PFSK-1 (cell line): ENCODE data around the gene DET1.

ENCODE experiments used
- FOXP2 ChIP-seq: optimal IDR thresholded peaks from 2 replicates; pipeline ENCODE3; 2011; ENCODE audit warnings: borderline replicate concordance, control low read depth, inconsistent platforms; ENCODE audit not compliant: insufficient read depth; ENCODE audit errors: extremely low read length, extremely low read depth
- POLR2AphosphoS5 ChIP-seq: IDR thresholded peaks from 2 replicates; pipeline ENCODE4 v1.6.1; 2012; ENCODE audit warnings: low read depth, mild to moderate bottlenecking, control low read depth, low read length, moderate library complexity
- SIN3A ChIP-seq: IDR thresholded peaks from 2 replicates; pipeline ENCODE4 v1.6.1; 2012; ENCODE audit warnings: mild to moderate bottlenecking, low read length, moderate library complexity, borderline replicate concordance; ENCODE audit not compliant: insufficient read depth
- TAF1 ChIP-seq: IDR thresholded peaks from 2 replicates; pipeline ENCODE4 v1.6.1; 2012; ENCODE audit warnings: low read length, control low read depth, borderline replicate concordance; ENCODE audit not compliant: insufficient read depth
- TF ChIP-seq, protein P1 (sequence below), 2 experiments: IDR thresholded peaks; 2 replicates each; pipeline versions ENCODE4 v1.6.1 to v1.8.0; 2011 to 2012; ENCODE audit warnings: low read depth in 2 of 2, low read length in 2 of 2, control low read depth in 1 of 2, inconsistent platforms in 1 of 2, mild to moderate bottlenecking in 1 of 2, moderate library complexity in 1 of 2; ENCODE audit not compliant: insufficient read depth in 1 of 2

Gene DET1

GRCh38 chr15:88463870-88464532, 82.5 kb downstream of the DET1 start:
- TF ChIP-seq TAF1 (no peak), FOXP2 (no peak), SIN3A (no peak), POLR2AphosphoS5 (no peak)
- TF ChIP-seq, protein P1, sequence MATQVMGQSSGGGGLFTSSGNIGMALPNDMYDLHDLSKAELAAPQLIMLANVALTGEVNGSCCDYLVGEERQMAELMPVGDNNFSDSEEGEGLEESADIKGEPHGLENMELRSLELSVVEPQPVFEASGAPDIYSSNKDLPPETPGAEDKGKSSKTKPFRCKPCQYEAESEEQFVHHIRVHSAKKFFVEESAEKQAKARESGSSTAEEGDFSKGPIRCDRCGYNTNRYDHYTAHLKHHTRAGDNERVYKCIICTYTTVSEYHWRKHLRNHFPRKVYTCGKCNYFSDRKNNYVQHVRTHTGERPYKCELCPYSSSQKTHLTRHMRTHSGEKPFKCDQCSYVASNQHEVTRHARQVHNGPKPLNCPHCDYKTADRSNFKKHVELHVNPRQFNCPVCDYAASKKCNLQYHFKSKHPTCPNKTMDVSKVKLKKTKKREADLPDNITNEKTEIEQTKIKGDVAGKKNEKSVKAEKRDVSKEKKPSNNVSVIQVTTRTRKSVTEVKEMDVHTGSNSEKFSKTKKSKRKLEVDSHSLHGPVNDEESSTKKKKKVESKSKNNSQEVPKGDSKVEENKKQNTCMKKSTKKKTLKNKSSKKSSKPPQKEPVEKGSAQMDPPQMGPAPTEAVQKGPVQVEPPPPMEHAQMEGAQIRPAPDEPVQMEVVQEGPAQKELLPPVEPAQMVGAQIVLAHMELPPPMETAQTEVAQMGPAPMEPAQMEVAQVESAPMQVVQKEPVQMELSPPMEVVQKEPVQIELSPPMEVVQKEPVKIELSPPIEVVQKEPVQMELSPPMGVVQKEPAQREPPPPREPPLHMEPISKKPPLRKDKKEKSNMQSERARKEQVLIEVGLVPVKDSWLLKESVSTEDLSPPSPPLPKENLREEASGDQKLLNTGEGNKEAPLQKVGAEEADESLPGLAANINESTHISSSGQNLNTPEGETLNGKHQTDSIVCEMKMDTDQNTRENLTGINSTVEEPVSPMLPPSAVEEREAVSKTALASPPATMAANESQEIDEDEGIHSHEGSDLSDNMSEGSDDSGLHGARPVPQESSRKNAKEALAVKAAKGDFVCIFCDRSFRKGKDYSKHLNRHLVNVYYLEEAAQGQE (IDR thresholded peaks at IDR 0.05; ENCODE audit: insufficient read depth in 1 of 2, low read depth in 2 of 2, low read length in 2 of 2): no peak
